ENCODE measurements around the gene COL4A4.
"Not testable (repeated sequence)": the region's sequence is repeated elsewhere in the genome, so short reads cannot be mapped to it uniquely, and the experiment has no call there.

COL4A4 gene

DNA sequence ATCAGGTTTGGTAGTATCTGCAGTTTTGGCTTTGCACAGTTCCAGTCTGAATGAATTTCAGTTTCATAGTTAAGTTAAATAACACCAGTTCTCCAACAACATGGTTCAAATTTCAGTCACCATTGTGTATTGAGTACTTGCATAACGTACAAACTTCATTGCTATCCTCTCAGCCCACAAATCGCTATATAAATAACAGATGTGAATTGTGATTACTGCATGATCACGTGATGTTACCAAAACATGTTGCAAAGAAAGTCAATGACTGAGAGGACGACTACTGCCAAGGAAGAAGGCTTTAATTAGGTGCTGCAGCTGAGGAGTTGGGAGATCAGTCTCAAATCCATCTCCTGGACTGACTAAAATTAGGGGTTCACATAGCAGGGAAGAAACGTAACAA lies 48.2 kb downstream of the COL4A4 start:
- no peak for DNase-seq (ENCODE audit: low read depth in 2 of 2)

DNA sequence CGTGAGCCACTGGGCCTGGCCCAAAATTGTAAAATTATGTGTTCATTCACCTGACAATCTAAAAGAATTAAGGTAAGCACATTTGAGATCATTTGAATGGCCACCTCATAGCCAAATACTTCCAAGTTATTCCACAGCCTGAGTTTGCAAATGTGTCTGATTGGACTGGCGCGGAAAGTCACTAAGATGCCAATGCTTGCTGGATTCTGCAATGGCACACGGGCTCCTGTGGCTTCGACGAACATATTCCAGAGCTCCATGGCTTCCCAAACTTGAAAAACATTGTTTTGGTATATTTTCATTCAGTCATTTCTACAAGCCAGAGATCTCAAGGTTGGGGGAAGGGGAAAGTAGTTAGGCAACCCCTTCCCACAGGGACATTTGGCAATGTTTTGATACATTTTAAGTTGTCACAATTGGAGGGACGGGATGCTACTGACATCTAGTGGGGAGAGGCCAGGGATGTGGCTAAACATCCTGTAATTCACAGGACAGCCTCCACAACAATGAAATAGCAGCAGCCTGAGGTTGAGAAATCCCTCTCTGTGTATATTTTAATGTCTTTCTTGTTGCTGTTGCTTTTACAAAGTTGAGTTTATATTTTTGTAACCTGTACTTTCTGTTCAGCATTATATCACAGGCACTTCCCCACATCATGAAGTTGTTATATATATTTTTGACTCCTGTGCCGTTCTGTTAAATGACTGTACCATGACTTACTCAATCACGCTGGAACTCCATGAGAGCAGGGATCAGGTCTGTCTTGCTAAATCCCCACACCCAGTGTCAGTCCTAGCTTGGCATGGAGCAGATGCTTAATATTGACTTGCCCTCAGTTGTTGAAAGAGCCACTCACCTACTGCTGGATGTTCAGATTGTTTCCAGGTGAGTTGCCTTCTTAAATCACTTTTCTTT lies 56.9 kb downstream of the COL4A4 start:
- peak; percentile 2 to 15 for DNase-seq (ENCODE audit: low read depth in 2 of 2)

DNA sequence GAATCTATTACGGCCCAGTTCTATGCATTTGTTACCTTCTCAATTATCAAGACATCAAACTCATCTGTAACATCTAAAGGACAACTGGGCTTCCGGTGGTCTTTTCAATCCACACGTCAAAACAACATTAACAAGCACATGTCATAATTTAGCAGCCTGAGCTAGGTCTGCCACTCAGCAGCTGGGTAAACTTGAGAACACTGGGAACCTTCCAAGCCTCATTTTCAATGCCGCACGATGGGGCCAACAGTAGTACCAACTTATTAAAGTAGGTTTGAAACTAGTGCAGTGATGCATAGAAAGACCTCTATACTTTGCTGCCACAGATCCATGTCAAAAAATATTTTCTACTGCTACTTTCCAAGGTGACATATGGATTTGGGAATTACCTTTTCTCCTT lies 60.4 kb downstream of the COL4A4 start:
- DNase-seq (ENCODE audit: low read depth in 2 of 2): no peak

DNA sequence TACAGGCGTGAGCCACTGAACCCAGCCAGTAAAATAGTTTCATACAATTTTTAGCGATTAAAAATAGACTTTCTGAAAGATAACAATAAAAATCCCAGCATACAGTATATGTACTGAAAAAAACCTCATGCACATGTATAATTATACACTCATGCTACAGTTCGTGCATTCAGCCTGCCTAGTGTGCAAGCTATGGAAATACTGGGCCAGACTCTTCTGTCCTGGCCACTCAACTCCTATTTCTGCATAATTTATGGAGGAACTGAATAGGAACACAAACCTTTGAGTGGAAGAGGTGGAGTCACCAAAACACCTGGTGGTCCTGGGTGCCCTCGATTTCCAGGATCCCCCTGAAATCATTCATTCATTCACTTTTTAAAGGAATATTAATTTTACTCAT lies 64.7 kb downstream of the COL4A4 start:
- DNase-seq (ENCODE audit: low read depth in 2 of 2): no peak

DNA sequence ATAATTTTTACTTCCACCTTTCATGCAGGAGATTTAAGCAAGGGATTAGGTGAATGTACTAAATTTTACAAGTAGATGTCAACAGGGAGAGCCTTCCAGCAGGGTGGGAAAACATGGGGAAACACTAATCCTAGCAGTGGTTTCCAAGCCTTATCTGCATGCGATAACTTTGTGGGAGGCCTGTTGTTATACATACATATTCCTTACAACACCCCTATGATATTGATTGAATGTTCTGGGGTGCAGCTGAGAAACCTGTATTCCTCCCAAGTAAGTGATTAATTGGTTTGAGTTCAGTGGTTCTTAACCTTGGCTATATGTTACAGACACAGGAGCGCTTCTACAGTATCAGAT lies 65.9 kb downstream of the COL4A4 start:
- DNase-seq (ENCODE audit: low read depth in 2 of 2): no peak

DNA sequence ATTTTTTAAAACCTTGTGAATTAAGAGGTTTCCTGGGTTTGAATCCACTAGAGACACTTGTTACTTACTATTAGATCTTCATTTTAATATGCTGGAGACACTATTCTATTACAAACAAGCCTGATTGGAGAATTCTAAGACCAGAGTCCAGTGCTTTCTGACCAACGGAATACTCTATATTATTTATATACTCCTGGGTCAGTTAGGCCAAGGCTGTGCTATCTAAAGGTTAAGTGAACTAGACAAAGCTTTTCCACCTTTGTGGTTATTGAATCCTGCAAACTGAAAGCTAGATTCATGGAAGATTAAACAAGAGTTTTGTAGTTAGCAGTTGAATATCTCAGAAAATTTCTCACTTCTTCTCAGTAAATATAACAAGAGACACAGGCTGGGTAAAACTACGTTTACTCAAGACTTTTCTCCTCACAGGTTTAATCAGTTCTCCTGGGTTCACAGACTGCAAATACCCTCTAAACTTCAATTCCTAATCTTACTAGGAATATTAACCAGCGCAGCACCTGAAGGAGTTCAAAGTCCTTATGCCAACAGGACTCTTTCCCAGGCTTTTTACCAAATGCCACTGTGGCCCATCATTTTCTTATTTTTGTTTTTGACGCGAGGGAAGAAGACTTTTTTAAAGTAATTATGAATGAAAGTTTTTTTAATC lies 66.4 kb downstream of the COL4A4 start:
- DNase-seq (ENCODE audit: low read depth in 2 of 2): no peak

DNA sequence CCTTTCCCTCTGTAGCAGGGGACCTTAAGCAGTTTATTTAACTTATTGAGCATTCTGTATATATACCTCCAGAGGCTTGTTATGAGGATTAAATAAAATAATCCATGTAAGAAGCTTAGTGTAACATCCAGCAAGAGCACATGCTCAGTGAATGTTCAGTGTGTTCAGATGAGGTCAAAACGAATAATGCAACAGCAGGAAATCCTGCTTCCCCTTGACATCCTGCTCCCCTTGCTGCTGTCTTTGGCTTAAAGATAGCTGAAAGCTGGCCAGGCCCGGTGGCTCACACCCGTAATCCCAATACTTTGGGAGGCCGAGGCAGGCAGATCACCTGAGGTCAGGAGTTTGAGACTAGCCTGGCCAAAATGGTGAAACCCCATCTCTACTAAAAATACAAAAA lies 68.7 kb downstream of the COL4A4 start:
- no peak for DNase-seq (ENCODE audit: low read depth in 2 of 2)

DNA sequence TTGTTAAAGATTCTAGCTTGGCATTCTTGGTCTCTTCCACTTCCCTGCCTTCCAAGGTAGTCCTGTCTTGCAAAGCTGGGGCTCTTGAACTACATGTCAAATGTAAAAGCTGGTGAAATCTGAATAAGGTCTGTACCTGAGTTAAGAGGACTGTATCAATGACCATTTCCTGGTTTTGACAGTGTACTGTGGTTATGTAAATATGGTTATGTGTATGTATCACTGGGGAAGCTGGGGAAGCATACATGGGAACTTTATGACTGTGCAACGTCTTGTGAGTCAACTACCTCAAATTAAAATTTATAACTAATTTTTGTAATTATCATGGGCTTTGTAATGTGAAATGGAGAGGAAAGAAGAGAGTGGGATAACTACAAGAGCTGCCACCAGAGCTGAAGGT lies 81.7 kb downstream of the COL4A4 start:
- DNase-seq (ENCODE audit: low read depth in 2 of 2): no peak

DNA sequence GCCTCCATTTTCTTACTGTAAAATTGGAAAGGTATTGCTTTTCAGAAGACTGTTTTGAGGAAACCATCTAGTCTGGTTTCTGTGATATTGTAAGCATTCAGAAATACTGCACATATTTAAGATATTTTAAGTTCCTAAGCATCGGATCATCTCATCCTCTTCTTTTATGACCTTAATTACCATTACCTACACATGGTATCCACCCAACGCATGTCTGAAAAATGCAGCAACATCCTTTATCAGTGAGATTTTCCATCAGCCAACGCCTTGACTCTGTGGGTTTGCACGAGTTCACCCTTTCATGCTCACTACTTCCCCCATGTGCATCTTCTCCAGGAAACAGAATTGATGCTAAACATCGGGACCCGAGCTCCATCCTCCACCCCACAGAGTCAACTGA lies 84.3 kb downstream of the COL4A4 start:
- DNase-seq (ENCODE audit: low read depth in 2 of 2): no peak

DNA sequence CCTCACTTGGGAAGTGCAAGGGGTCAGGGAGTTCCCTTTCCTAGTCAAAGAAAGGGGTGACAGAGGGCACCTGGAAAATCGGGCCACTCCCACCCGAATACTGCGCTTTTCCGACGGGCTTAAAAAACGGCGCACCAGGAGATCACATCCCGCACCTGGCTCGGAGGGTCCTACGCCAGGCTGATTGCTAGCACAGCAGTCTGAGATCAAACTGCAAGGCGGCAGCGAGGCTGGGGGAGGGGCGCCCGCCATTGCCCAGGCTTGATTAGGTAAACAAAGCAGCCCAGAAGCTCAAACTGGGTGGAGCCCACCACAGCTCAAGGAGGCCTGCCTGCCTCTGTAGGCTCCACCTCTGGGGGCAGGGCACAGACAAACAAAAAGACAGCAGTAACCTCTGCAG lies 98.9 kb downstream of the COL4A4 start:
- DNase-seq (ENCODE audit: low read depth in 2 of 2): not testable (repeated sequence)

DNA sequence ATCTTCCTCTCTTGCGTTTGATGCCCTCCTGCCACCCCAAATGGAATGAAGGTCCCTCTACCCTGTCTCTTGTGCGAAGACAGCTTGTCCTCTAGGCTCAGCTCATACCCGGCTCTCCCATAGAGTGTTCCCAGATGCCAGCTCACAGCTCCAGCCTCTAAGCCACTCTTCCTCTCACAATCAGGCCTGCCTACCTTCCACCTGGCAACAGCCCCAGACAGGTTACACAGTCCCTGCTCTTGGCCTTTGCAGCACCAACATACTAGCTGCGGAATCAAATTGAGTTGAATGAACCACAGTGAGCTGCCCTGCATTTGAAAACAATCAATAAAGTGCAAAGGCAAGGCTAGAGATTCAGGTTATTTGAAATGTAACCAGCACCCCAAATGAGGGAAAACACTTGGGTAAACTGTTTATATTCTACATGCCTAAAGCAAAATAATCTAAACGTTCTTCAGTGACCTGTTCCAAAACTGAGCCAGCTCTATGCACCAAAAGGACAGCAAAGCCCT lies 105.1 kb downstream of the COL4A4 start:
- no peak for DNase-seq (ENCODE audit: low read depth in 2 of 2)

DNA sequence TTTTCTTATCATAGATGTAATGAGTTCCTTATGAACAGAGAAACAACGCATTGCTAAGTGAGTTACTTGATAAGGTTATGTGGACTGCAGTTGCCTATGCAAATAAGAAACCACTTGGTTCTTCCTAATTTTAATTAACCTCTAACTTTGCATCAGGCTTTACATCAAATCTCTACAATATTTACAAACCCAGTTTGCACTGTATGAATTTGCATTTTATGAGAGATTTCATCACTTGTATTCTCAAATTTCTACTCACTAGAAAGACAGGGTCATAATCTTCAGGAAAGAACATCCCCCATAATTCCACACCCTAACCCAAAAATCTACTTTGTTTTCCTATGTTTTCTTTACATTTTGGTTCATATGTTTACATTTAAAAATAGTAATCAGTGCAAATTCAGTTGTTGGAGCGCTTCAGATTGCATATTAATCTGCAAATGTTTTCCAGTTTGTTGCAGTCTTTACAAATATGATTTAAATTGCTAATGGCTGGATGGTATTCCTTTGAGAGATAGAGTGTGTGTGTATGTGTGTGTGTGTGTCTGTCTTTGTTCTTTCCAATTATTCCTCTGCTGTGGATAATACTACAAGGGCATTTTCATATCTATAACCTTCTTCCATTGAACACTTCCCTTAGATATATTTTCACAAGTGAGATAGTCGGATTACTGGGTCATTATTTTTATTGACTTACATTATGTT lies 106.1 kb downstream of the COL4A4 start:
- DNase-seq (ENCODE audit: low read depth in 2 of 2): no peak

DNA sequence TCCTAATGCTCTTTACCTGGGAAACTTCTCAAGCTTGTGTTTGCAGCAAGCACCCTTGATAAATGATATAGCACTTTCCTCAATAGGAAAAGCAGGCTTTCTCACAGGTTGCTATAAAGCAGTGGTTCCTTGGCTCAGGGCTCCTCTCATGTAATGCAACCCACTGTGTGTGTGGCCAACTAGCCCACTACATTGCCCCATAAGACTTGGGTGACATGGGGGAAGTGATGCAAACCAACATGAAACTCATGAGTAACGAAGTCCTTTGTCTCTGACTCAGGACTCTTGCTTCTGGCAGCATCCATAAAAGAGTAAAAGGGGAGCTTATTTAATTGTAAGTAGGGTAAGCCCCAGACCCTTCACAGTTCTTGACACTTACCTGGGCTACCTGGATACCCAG lies 106.9 kb downstream of the COL4A4 start:
- no peak for DNase-seq (ENCODE audit: low read depth in 2 of 2)

DNA sequence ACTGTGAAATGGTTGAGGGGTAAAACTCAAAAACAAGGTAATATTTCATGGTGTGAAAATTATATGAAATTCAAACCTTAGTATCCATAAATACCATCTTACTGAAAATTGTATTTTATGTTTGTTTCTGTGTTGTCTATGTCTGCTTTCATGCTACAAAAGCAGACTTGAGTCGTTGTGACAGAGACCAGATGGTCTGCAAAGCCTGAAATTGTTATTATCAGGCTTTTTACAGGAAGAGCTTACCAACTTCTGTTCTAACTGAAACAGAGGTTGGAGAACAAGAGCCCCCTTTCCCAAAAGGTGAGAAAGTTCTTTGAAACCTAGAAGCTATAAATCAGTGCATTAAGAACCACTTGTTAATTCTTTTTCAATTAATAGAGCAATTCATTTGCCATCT lies 110.0 kb downstream of the COL4A4 start:
- no peak for DNase-seq (ENCODE audit: low read depth in 2 of 2)

DNA sequence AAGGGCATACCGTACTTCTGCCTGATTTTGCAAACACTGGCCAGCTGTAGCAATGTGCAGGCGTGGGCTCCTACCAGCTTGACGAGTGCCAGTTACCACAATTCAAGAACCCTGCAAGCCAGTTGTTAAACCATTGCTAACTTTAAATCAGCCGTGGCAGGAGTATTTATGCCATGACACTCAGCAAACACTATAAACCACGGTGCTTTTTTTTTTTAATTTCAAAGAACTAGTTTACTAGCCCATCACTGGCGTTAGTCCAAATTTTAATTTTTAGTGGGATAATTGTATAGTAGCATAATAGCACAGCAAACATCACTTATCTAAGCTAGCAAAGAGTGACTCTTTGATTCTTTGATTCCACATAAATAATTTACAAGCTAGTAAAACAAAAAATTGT lies 111.1 kb downstream of the COL4A4 start:
- no peak for DNase-seq (ENCODE audit: low read depth in 2 of 2)

DNA sequence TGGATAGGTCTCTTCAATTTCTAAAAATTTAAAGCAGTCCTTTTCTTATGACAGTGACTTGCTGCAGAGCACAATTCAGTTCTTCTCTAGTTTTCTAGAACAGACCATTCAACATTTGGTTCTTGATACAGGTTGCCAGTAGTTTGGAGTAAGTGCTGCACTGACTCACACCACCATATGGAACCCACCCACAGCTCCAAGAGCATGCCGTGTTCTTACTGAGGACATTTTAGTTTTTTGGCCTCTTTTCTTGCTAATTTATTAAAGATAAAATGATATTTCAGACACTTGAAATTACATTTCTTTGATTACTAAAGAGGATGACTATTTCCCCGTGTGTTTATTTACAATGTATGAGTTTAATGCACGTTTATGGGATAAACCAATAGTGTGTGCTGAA lies 120.0 kb downstream of the COL4A4 start:
- DNase-seq (ENCODE audit: low read depth in 2 of 2): no peak

DNA sequence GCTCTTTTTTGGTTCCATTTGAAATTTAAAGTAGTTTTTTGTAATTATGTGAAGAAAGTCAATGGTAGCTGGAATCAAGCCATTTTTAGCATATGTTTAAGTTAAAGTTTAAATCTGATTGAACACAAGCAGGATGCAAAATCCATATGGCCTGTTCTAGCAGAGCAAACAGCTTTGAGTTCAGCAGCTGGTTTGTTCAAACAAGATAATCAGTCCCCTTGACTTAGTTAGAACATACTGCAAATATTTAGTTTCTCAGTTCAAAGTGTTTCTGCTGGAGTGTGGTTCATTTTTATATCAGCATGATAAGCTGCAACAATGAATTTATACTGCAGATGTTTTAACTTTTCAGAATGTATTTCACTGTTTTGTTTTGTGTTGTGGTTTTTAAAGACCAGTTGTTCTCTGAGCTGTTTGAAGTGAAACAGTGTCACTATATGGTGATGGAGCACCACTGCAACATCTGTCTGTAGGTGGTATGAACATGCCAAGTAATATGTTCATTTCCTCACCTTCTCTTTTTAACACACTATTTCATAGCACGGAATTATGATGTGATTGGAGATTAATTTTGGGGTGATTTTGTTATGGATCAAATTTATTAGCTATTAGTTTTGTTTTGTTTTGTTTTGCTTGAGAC lies 125.3 kb downstream of the COL4A4 start:
- DNase-seq (ENCODE audit: low read depth in 2 of 2): no peak

DNA sequence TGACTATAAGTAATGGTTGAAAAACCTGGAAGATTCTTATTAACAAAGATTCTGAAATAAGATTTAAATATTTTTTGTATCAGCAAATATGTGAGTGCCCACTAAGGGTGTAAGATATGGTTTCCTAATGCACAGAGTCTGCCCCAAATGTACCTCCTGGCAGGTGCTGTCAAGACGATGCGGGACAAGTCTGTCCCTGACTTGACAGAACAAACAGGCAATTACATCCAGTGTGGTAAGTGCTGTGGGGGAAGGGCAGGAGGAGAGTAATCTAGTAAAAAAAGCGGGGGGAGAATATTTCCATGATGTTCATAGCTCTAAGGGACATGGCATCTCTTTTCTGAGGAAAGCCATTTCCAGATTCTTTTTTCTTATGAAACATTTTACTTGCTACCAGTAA lies 127.5 kb downstream of the COL4A4 start:
- DNase-seq (ENCODE audit: low read depth in 2 of 2): no peak

DNA sequence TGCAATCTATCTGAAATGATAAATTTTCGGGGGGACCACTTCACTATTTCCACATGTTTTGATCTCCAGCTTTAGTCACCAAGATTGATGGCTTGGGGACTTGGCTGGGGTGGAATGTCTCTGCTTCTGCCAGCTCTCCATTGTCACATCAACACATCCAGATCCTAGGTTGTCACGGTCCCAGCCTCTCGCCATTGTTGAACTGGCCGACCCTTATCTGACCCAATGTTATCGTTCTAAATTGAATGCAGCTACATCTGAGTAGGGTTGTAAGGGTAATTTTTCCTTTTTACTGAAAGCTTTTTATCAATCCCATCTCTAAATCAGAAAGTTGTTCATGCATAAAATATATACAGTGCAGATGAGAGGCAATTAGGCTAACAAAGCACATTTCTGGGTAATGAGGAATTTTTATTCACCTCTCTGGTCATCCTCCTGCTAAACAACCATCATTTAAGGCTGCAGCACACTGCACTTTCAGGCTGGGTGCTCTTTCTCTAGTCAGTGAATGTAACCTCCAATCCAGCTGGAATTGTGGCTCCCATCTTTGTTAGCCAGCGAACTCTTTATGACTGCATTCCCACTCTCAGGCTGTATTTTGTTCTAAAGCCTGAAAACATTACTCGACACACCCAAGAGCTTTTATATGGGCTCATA lies 128.2 kb downstream of the COL4A4 start:
- DNase-seq (ENCODE audit: low read depth in 2 of 2): no peak

DNA sequence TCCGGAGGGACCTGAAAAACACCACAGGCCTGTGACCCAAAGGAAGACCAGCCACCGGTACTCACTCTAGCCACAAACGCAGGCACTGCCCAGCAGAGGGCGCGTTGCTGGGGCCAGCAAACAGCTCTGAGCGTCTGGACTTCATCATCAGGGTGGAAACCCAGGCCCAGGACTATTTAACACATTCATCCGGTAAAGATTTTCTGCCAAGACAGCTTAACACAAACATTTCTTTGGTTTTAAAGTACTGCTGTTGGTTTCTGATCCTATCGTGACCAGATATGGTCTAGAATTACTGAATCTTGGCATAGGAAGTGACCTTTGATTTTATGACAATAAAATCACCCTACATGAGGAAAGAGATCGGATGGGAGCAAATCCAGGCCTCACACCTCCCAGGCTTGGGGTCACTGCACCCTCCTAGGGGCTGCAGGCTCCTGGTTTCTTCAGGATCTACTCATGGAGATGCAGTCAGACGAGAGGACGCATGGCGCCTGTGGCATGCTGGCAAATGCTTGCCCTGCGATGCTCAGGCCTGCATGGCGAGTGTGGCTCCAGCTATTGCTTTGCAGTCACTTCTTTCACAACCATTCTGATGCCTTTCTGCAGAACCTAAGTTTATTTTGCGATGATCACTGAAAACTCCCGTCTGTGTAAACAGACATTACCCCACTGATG lies 130.4 kb downstream of the COL4A4 start:
- peak; percentile 1 to 7 for DNase-seq (ENCODE audit: low read depth in 2 of 2)

DNA sequence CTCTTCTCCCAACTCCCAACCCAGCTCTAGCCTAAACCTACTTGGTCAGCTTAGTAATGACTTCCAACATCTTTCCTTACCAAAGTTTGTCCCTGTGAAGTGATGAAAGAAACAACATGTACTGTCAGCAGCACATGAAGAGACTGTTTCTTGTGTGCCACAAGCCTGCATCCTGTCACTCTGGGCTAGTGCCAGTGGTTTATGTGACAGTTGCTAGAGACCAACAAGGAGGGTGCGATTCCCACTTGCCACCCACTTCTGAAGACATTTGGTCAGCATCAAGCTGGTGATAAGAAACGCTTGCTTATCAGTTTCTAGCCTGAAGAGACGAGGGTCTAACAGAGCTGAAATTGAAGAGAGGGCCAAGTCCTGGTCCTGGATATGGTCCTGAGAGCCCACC lies 132.6 kb downstream of the COL4A4 start:
- DNase-seq (ENCODE audit: low read depth in 2 of 2): no peak
